Activated CD4-positive, alpha-beta T cell treated with anti-CD3 and anti-CD28 coated beads, Interleukin-2, Interleukin-6, amounts not matched to agents 100 ng/mL and 50 ng/mL, durations not matched to agents 16 hours and 8 hours (primary cell): Measurements from ENCODE around the gene FAT1.

ENCODE experiments used
- DNase-seq: peaks from one replicate; pipeline ENCODE4 v3.0.0-alpha.2; 2020

The FAT1 gene

GRCh38 chr4:186554539-186554913 is 169.1 kb downstream of the FAT1 start:
- no peak for DNase-seq

GRCh38 chr4:186553717-186554116 is 169.9 kb downstream of the FAT1 start:
- DNase-seq, result no peak

- DNase-seq, result no peak
These were observed 171.8 kb downstream of the FAT1 start for GRCh38 chr4:186551849-186552248.

- no peak for DNase-seq
These were observed 178.2 kb downstream of the FAT1 start for GRCh38 chr4:186545436-186545835.

- no peak for DNase-seq
These were observed 180.4 kb downstream of the FAT1 start for GRCh38 chr4:186543206-186543605.

- no peak for DNase-seq
These were observed 181.9 kb downstream of the FAT1 start for GRCh38 chr4:186541801-186542200.

GRCh38 chr4:186537843-186538521 is 185.7 kb downstream of the FAT1 start:
- DNase-seq, result no peak
